Transverse colon (tissue), 4 donors: ENCODE data around the gene CYB561.

Source experiments
- EP300 ChIP-seq: sonication (generic); formaldehyde crosslinking; IDR thresholded peaks from one replicate; pipeline ENCODE4 v1.6.1; 2017; ENCODE audit warnings: antibody characterized with exemption, low read depth
- POLR2AphosphoS5 ChIP-seq, 3 donors: sonication (generic); formaldehyde crosslinking; IDR thresholded peaks; one replicate each; pipeline ENCODE4 v1.6.1; 2016; ENCODE audit warnings: antibody characterized with exemption in 3 of 3
- TF ChIP-seq, protein P1 (sequence below), 5 experiments: fragments of 200-600 bp in 3 of 5; fragments of 450-650 bp in 2 of 5; sonication (generic) in 3 of 5; IDR thresholded peaks; 1 replicate in 2 of 5; 2 replicates in 3 of 5; pipeline ENCODE4 v1.5.1; 2016 to 2017; ENCODE audit warnings: antibody characterized with exemption in 5 of 5, inconsistent platforms in 3 of 5, mild to moderate bottlenecking in 2 of 5, moderate library complexity in 1 of 5

- TF ChIP-seq, protein P1, sequence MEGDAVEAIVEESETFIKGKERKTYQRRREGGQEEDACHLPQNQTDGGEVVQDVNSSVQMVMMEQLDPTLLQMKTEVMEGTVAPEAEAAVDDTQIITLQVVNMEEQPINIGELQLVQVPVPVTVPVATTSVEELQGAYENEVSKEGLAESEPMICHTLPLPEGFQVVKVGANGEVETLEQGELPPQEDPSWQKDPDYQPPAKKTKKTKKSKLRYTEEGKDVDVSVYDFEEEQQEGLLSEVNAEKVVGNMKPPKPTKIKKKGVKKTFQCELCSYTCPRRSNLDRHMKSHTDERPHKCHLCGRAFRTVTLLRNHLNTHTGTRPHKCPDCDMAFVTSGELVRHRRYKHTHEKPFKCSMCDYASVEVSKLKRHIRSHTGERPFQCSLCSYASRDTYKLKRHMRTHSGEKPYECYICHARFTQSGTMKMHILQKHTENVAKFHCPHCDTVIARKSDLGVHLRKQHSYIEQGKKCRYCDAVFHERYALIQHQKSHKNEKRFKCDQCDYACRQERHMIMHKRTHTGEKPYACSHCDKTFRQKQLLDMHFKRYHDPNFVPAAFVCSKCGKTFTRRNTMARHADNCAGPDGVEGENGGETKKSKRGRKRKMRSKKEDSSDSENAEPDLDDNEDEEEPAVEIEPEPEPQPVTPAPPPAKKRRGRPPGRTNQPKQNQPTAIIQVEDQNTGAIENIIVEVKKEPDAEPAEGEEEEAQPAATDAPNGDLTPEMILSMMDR (IDR thresholded peaks at IDR 0.05): no peak
- no peak for TF ChIP-seq POLR2AphosphoS5 (IDR thresholded peaks at IDR 0.05)
- TF ChIP-seq EP300: no peak
These were observed 27.6 kb downstream of the CYB561 start for GRCh38 chr17:63418540-63418939.
